Spleen (tissue), 11 donors: ENCODE measurements around the gene CCDC47. TPM values are rescaled to one million over a fixed set of nuclear protein-coding genes. Genes with fewer than 3 reads are reported as not detected.

Experiments used
- DNase-seq: peaks from one replicate; pipeline ENCODE4 v3.0.0-alpha.2; 2020
- H3K27ac ChIP-seq, 8 donors: fragments of 200-600 bp; sonication (generic) in 7 of 8; 1 replicate in 4 of 8; 2 replicates in 4 of 8; pipeline versions ENCODE4 v1.5.0 to v1.8.0; 2016 to 2021; ENCODE audit warnings: inconsistent platforms in 4 of 8, mild to moderate bottlenecking in 4 of 8, moderate library complexity in 1 of 8
- H3K27me3 ChIP-seq, 7 donors: fragments of 200-600 bp; sonication (generic) in 6 of 7; replicated peaks in 1 of 7; 1 replicate in 4 of 7; 2 replicates in 3 of 7; pipeline versions ENCODE4 v1.5.0 to v1.8.0; 2016 to 2021; ENCODE audit warnings: inconsistent platforms in 3 of 7, mild to moderate bottlenecking in 1 of 7
- H3K36me3 ChIP-seq, 6 donors: fragments of 200-600 bp; sonication (generic) in 5 of 6; 1 replicate in 4 of 6; 2 replicates in 2 of 6; pipeline versions ENCODE4 v1.5.0 to v1.8.0; 2016 to 2021; ENCODE audit warnings: inconsistent platforms in 2 of 6
- H3K4me1 ChIP-seq, 6 donors: fragments of 200-600 bp; sonication (generic) in 5 of 6; 1 replicate in 3 of 6; 2 replicates in 3 of 6; pipeline versions ENCODE4 v1.5.0 to v1.8.0; 2016 to 2021; ENCODE audit warnings: inconsistent platforms in 3 of 6
- H3K4me3 ChIP-seq, 8 donors: fragments of 200-600 bp; sonication (generic) in 7 of 8; 1 replicate in 4 of 8; 2 replicates in 4 of 8; pipeline versions ENCODE4 v1.5.0 to v1.8.0; 2016 to 2021; ENCODE audit warnings: inconsistent platforms in 4 of 8, mild to moderate bottlenecking in 4 of 8, moderate library complexity in 2 of 8
- H3K9me3 ChIP-seq, 8 donors: fragments of 200-600 bp; sonication (generic) in 7 of 8; 1 replicate in 4 of 8; 2 replicates in 4 of 8; pipeline versions ENCODE4 v1.5.0 to v1.8.0; 2016 to 2021; ENCODE audit warnings: inconsistent platforms in 4 of 8
- POLR2A ChIP-seq, 3 donors: fragments of 450-650 bp; IDR thresholded peaks; one replicate each; pipeline ENCODE4 v1.5.1; 2017; ENCODE audit warnings: antibody characterized with exemption in 3 of 3, mild to moderate bottlenecking in 1 of 3
- POLR2AphosphoS5 ChIP-seq, 3 donors: sonication (generic); formaldehyde crosslinking; IDR thresholded peaks; one replicate each; pipeline ENCODE4 v1.5.1; 2017; ENCODE audit warnings: antibody characterized with exemption in 3 of 3
- WGBS, 5 donors: extraction: QIAGEN DNeasy Blood & Tissue Kit in 3 of 5; methylation state at CpG; one replicate each; pipeline versions ENCODE4 v1.1.5 to v1.1.7; 2013 to 2018; 5-methylcytosine and 5-hydroxymethylcytosine counted together
- intact Hi-C: fragments of 100-400 bp; cut with DNase I; formaldehyde crosslinking; loops from one replicate; pipeline ENCODE4 v1.15.0; 2023; ENCODE audit warnings: low total_unique reads
- polyA plus RNA-seq, 3 donors: library from polyadenylated mRNA; stranded (reverse); fragments of 200-250 nt; gene quantifications; one replicate each; pipeline ENCODE4 v1.2.1, GENCODE V29; 2013
- total RNA-seq, 7 donors: library from RNA; depleted of rRNA in 3 of 7; stranded (reverse); fragments of >200 nt in 3 of 7; fragmentation: NEBNext Ultra II Directional in 4 of 7; extraction: Animal tissue kit (Norgen Biotek cat#: 25700) in 4 of 7; gene quantifications; one replicate each; pipeline versions ENCODE4 v1.1.0 to v1.2.1, GENCODE V29; 2016 to 2021
- TF ChIP-seq, protein P1 (sequence below), 11 experiments: fragments of 200-600 bp in 7 of 11; fragments of 450-650 bp in 4 of 11; sonication (generic) in 4 of 11; IDR thresholded peaks in 8 of 11; conservative IDR thresholded peaks in 3 of 11; 1 replicate in 7 of 11; 2 replicates in 4 of 11; pipeline versions ENCODE4 v1.4.0 to v1.8.0; 2016 to 2021; ENCODE audit warnings: antibody characterized with exemption in 11 of 11, inconsistent platforms in 4 of 11, mild to moderate bottlenecking in 1 of 11
- donor health status: healthy with polysubstance abuse.
- donor health status: DM: no; HTN: no; CAD: no; lungs with moderate emphysema.
- donor health status: DM: no; HTN: no; CAD: no.
- donor health status: Bipolar disorder and iron deficiency.
- donor health status: healthy.
- donor health status: DM: no; HTN: no; CAD: no.
- donor health status: DM: yes; HTN: yes; CAD: no.

The CCDC47 gene
- total and polyA plus RNA-seq, 10 donors, result 8.9 to 74.0 (median 51.5) TPM

DNA sequence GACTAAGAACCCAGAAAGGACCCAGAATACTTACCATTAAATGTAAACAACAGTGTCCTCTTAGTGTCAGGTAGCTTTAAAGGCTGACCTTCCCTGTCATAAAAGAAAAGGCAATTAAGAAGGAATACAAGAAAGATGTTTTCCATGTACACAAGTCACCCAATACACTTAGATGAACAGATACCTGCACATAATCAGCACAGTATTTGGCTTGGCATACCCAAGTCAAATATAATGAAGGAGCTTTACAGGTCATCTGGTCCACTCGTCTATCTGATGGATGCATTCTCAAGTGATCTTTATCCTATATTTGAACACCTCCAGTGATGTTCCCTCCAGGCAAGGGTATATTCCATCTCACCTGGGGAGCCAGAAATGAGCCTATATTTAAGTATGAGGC, 20.7 kb downstream of the CCDC47 start:
- H3K27ac ChIP-seq, result peak overlapping the region in 4 of 8 donors; percentile 39 to 79 (median 66)
- TF ChIP-seq, protein P1, sequence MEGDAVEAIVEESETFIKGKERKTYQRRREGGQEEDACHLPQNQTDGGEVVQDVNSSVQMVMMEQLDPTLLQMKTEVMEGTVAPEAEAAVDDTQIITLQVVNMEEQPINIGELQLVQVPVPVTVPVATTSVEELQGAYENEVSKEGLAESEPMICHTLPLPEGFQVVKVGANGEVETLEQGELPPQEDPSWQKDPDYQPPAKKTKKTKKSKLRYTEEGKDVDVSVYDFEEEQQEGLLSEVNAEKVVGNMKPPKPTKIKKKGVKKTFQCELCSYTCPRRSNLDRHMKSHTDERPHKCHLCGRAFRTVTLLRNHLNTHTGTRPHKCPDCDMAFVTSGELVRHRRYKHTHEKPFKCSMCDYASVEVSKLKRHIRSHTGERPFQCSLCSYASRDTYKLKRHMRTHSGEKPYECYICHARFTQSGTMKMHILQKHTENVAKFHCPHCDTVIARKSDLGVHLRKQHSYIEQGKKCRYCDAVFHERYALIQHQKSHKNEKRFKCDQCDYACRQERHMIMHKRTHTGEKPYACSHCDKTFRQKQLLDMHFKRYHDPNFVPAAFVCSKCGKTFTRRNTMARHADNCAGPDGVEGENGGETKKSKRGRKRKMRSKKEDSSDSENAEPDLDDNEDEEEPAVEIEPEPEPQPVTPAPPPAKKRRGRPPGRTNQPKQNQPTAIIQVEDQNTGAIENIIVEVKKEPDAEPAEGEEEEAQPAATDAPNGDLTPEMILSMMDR (IDR thresholded peaks at IDR 0.05 in 8 of 11, conservative IDR thresholded peaks at IDR 0.05 in 3 of 11), result no peak
- TF ChIP-seq POLR2AphosphoS5 (IDR thresholded peaks at IDR 0.05), result no peak
- TF ChIP-seq POLR2A (IDR thresholded peaks at IDR 0.05), result no peak
- H3K9me3 ChIP-seq, result no peaks in the 10 kb centered on the region
- intact Hi-C loops, result no loop called here
- H3K4me1 ChIP-seq, result peaks cover 0 to 49% (median 14%) of the 10 kb centered on the region in 6 donors
- H3K27me3 ChIP-seq, result no peaks in the 10 kb centered on the region
- DNase-seq, result no peak
- H3K36me3 ChIP-seq, result peaks cover 0 to 99% (median 81%) of the 10 kb centered on the region in 6 donors
- H3K4me3 ChIP-seq, result no peak overlapping the region
- WGBS, 5 donors, result 89 to 100% (median 91%) methylated on average over 1 of the region's 1 CpG

DNA sequence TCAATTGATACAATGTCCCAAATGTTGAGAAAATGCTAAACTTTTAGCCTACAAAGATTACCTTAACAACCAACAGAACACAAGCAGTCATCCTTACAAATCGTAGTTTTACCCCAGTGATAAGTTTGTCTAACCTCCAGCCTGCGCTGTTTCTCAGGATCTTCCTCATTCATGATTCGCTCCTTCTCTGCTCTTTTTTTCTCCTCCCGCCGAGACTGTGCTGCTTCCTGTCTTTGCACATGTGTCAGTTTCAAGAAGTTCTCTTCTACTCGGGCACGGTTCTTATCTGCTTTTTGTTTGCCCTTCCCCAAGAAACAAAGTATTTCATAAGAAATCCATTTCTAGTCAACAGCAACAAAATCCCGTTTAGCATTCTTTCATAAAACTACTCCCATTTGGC, 21.6 kb downstream of the CCDC47 start:
- TF ChIP-seq POLR2AphosphoS5 (IDR thresholded peaks at IDR 0.05), result peak in 1 of 3 donors; percentile 28
- TF ChIP-seq, protein P1 (IDR thresholded peaks at IDR 0.05 in 8 of 11, conservative IDR thresholded peaks at IDR 0.05 in 3 of 11), result no peak
- TF ChIP-seq POLR2A (IDR thresholded peaks at IDR 0.05), result no peak
- H3K27ac ChIP-seq, result peak overlapping the region; percentile 35 to 79 (median 49)
- peaks cover 0 to 50% (median 12%) of the 10 kb centered on the region in 6 donors for H3K4me1 ChIP-seq
- no peak for DNase-seq
- no peaks in the 10 kb centered on the region for H3K9me3 ChIP-seq
- peak overlapping the region in 1 of 8 donors; percentile 33 for H3K4me3 ChIP-seq
- H3K36me3 ChIP-seq, result peaks cover 0 to 99% (median 79%) of the 10 kb centered on the region in 6 donors
- no peaks in the 10 kb centered on the region for H3K27me3 ChIP-seq
- intact Hi-C loops, result no loop called here
- 16 to 41% (median 22%) methylated on average over 8 of the region's 8 CpGs for WGBS, 5 donors

DNA sequence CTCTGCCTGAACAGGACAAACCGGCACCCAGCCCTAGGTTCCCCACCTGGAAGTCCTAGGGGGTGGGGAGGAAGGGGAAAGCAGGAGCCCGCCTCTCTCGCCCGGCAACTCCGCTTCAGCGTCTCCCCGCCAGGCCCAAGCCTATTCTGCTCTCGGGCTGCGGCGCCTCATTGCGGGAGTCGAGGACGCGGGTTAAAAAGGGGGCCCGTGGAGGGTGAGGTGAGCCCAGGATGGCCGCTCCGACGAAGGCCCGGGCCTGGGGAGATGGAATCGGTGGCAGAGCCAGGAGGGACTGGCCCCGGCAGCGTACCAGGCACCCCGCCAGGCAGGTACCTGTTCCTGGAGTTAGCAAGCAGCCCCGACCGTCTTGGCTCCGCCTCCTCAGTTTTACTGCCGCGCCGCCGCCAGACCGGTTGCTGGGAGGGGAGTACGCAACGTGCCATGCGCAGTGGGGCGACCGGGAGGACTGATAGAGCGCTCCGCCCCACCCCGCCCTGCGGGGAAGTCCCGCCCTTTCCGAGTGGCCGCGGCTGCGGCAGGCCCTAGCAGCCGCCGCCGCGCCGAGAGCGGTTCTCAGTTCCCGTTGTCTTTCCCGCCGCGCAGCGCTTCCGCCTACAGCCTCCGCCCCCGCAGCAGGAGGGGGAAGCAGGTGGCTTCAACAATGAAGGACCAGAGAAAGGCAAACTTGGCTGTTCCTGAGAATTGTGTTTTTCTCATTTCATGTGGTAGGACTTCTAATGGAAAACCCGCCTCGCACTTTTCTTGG, 31.8 kb downstream of the CCDC47 start, which contains the start of gene STRADA:
TSS of gene STRADA (minus strand) at position 392 of the 766 bp plus-strand sequence. CDS start 13,430 bp downstream, outside the sequence.
- Histone ChIP-seq H3K9me3 (no peaks in the 10 kb centered on the region), H3K27me3 (no peaks in the 10 kb centered on the region), H3K4me1 (peaks cover 7 to 65% (median 16%) of the 10 kb centered on the region in 6 donors), H3K4me3 (peak within 1 kb of the TSS; percentile 52 to 96 (median 80)), H3K36me3 (peaks cover 0 to 19% (median 15%) of the 10 kb centered on the region in 6 donors), H3K27ac (peak within 1 kb of the TSS; percentile 80 to 99 (median 98))
- TF ChIP-seq POLR2A (IDR thresholded peaks at IDR 0.05) (peak; percentile 47 to 83 (median 79)), POLR2AphosphoS5 (IDR thresholded peaks at IDR 0.05) (peak; percentile 95 to 98 (median 97))
- TF ChIP-seq, protein P1 (IDR thresholded peaks at IDR 0.05 in 8 of 11, conservative IDR thresholded peaks at IDR 0.05 in 3 of 11), result peak in 4 of 11 experiments; percentile 5 to 40 (median 16)
- intact Hi-C loops, result loop anchor here (10.0 kb wide), 1 partner anchor 47 kb away; no protein-coding TSS in a partner anchor
- 0 to 2% (median 0%) methylated on average over 35 to 61 of the region's 61 CpGs for WGBS, 5 donors
- DNase-seq, result peak; percentile 100

DNA sequence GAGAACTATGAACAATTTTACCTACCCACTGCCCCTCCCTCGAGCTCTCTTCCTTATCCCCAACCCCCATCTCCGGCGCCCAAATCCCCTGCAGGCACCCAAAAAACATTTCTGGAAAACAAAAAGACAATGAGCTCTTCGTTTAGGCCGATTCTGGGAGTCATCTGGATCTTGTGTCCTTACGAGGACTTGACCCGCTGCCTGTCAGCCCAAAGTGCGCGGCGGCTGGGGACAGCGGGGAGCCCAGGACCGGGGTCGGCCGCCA, 32.3 kb downstream of the CCDC47 start:
- 0 to 1% (median 0%) methylated on average over 14 of the region's 14 CpGs for WGBS, 5 donors
- intact Hi-C loops, result loop anchor here (10.0 kb wide), 1 partner anchor 46 kb away; no protein-coding TSS in a partner anchor
- H3K4me1 ChIP-seq, result peaks cover 7 to 64% (median 16%) of the 10 kb centered on the region in 6 donors
- no peak for DNase-seq
- H3K36me3 ChIP-seq, result peaks cover 0 to 14% (median 11%) of the 10 kb centered on the region in 6 donors
- peak overlapping the region; percentile 80 to 99 (median 98) for H3K27ac ChIP-seq
- TF ChIP-seq, protein P1 (IDR thresholded peaks at IDR 0.05 in 8 of 11, conservative IDR thresholded peaks at IDR 0.05 in 3 of 11), result no peak
- TF ChIP-seq POLR2A (IDR thresholded peaks at IDR 0.05) (no peak), POLR2AphosphoS5 (IDR thresholded peaks at IDR 0.05) (no peak)
- peak overlapping the region; percentile 52 to 96 (median 80) for H3K4me3 ChIP-seq
- H3K27me3 ChIP-seq, result no peaks in the 10 kb centered on the region
- no peaks in the 10 kb centered on the region for H3K9me3 ChIP-seq
